ENCODE results near the gene MZT2B. TPM values are rescaled to one million over a fixed set of nuclear protein-coding genes. Genes with fewer than 3 reads are reported as not detected.
"Not testable (repeated sequence)": the region's sequence is repeated elsewhere in the genome, so short reads cannot be mapped to it uniquely, and the experiment has no call there.

Gene MZT2B
- total and polyA plus RNA-seq, 12 donors: 7.1 to 688 (median 325) TPM

GRCh38 chr2:130231656-130232055 lies 49.6 kb downstream of the MZT2B start:
- no peaks in the 10 kb centered on the region for H3K27me3 ChIP-seq
- 48 to 78% (median 66%) methylated on average over 8 to 12 of the region's 12 CpGs for WGBS, 4 donors

GRCh38 chr2:130233066-130233465 lies 51.0 kb downstream of the MZT2B start:
- 71 to 79% (median 73%) methylated on average over 2 of the region's 2 CpGs for WGBS, 4 donors
- DNase-seq: not testable (repeated sequence)

More at GRCh38 chr2:130231656-130232055, 49.6 kb downstream of the MZT2B start:
- TF ChIP-seq POLR2A (IDR thresholded peaks at IDR 0.05): no peak
- no peak for TF ChIP-seq CTCF (IDR thresholded peaks at IDR 0.05)
- H3K36me3 ChIP-seq (replicated peaks in 1 of 2): no peaks in the 10 kb centered on the region
- no peaks in the 10 kb centered on the region for H3K9me3 ChIP-seq (replicated peaks in 1 of 3)
- intact Hi-C loops (cut with DNase I): no loop called here
- H3K27ac ChIP-seq: no peak overlapping the region
- no peak for DNase-seq
- no peaks in the 10 kb centered on the region for H3K4me1 ChIP-seq (replicated peaks in 1 of 2)
- no peak overlapping the region for H3K4me3 ChIP-seq

GRCh38 chr2:130239581-130239980 lies 57.5 kb downstream of the MZT2B start:
- H3K36me3 ChIP-seq (replicated peaks in 1 of 2); H3K4me1 ChIP-seq (replicated peaks in 1 of 2); DNase-seq; H3K9me3 ChIP-seq (replicated peaks in 1 of 3); H3K27ac ChIP-seq; H3K27me3 ChIP-seq; H3K4me3 ChIP-seq; intact Hi-C loops (cut with DNase I): not testable (repeated sequence)
- WGBS, 4 donors: 61 to 73% (median 66%) methylated on average over 3 to 6 of the region's 6 CpGs

More at GRCh38 chr2:130233066-130233465, 51.0 kb downstream of the MZT2B start:
- intact Hi-C loops (cut with DNase I); H3K4me1 ChIP-seq (replicated peaks in 1 of 2); H3K36me3 ChIP-seq (replicated peaks in 1 of 2); H3K9me3 ChIP-seq (replicated peaks in 1 of 3); H3K27me3 ChIP-seq; H3K4me3 ChIP-seq; H3K27ac ChIP-seq: not testable (repeated sequence)

Other genes with a start within 250 kb of the MZT2B start
- gene RAB6C, start 202.6 kb upstream of the MZT2B start, total RNA-seq: under 1 TPM in 2 of 9 donors, not detected in 7; 0.14 to 0.28 TPM
- under 1 TPM; 0.13 to 0.59 (median 0.24) TPM for gene RAB6C, start 202.6 kb upstream of the MZT2B start, polyA plus RNA-seq
- gene POTEF, start 53.0 kb upstream of the MZT2B start, total RNA-seq: not detected
- gene POTEF, start 53.0 kb upstream of the MZT2B start, polyA plus RNA-seq: not detected
- 10 to 100 TPM in 4 of 9 donors, 1 to 10 TPM in 5; 4.1 to 18.1 (median 8.5) TPM for gene CCDC74B, start 37.1 kb upstream of the MZT2B start, total RNA-seq
- 10 to 100 TPM in 2 of 3 donors, 1 to 10 TPM in 1; 3.9 to 22.5 (median 16.2) TPM for gene CCDC74B, start 37.1 kb upstream of the MZT2B start, polyA plus RNA-seq
- 10 to 100 TPM; 23.7 to 85.4 (median 35.3) TPM for gene SMPD4, start 660 bp upstream of the MZT2B start, total RNA-seq
- gene SMPD4, start 660 bp upstream of the MZT2B start, polyA plus RNA-seq: 10 to 100 TPM; 26.5 to 94.4 (median 87.1) TPM
- gene TUBA3E, start 16.2 kb downstream of the MZT2B start, total RNA-seq: not detected
- not detected for gene TUBA3E, start 16.2 kb downstream of the MZT2B start, polyA plus RNA-seq
- gene IMP4, start 160.6 kb downstream of the MZT2B start, total RNA-seq: 100 to 1,000 TPM in 2 of 9 donors, 10 to 100 TPM in 7; 62.7 to 114 (median 82.2) TPM
- gene IMP4, start 160.6 kb downstream of the MZT2B start, polyA plus RNA-seq: 100 to 1,000 TPM in 2 of 3 donors, 10 to 100 TPM in 1; 55.8 to 141 (median 117) TPM
- gene PTPN18, start 173.8 kb downstream of the MZT2B start, total RNA-seq: 10 to 100 TPM in 8 of 9 donors, 1 to 10 TPM in 1; 7.4 to 74.1 (median 41.9) TPM
- 10 to 100 TPM; 32.3 to 64.4 (median 42.2) TPM for gene PTPN18, start 173.8 kb downstream of the MZT2B start, polyA plus RNA-seq

Measured in adrenal gland (tissue), 12 donors.